Karpas-422 (cell line): ENCODE results near the gene GSPT1. TPM values are rescaled to one million over a fixed set of nuclear protein-coding genes. Genes with fewer than 3 reads are reported as not detected.

ENCODE experiments used
- DNase-seq: peaks from one replicate; pipeline ENCODE4 v3.0.0-alpha.2; 2015
- H2AFZ ChIP-seq: fragments of 200-600 bp; sonication (generic); 2 replicates; pipeline ENCODE4 v1.6.1; 2014; ENCODE audit warnings: antibody characterized with exemption, low read length, mixed read lengths
- H3K27ac ChIP-seq: fragments of 200-600 bp; sonication (generic); 2 replicates; pipeline ENCODE4 v1.5.1; 2014; ENCODE audit warnings: mild to moderate bottlenecking, low read length, moderate library complexity
- H3K27me3 ChIP-seq: fragments of 200-600 bp; sonication (generic); 2 replicates; pipeline ENCODE4 v1.6.1; 2014; ENCODE audit warnings: low read length, mixed read lengths
- H3K36me3 ChIP-seq: fragments of 200-600 bp; sonication (generic); 2 replicates; pipeline ENCODE4 v1.6.1; 2014; ENCODE audit warnings: low read length, mixed read lengths; ENCODE audit not compliant: insufficient read depth
- H3K4me1 ChIP-seq: fragments of 200-600 bp; sonication (generic); 2 replicates; pipeline ENCODE4 v1.6.1; 2014; ENCODE audit warnings: mild to moderate bottlenecking, low read length, mixed read lengths
- H3K4me2 ChIP-seq: fragments of 200-600 bp; sonication (generic); 2 replicates; pipeline ENCODE4 v1.6.1; 2014; ENCODE audit warnings: low read length, low read depth, mild to moderate bottlenecking; ENCODE audit not compliant: poor library complexity, severe bottlenecking
- H3K4me3 ChIP-seq: fragments of 200-600 bp; sonication (generic); 2 replicates; pipeline ENCODE4 v1.5.1; 2014; ENCODE audit warnings: mild to moderate bottlenecking, antibody characterized with exemption, low read length, mixed read lengths
- H3K79me2 ChIP-seq: fragments of 200-600 bp; sonication (generic); 2 replicates; pipeline ENCODE4 v1.6.1; 2014; ENCODE audit warnings: mild to moderate bottlenecking, low read length, mixed read lengths
- H3K9ac ChIP-seq: fragments of 200-600 bp; sonication (generic); 2 replicates; pipeline ENCODE4 v1.6.0; 2014; ENCODE audit warnings: low read length
- H3K9me2 ChIP-seq: fragments of 200-600 bp; sonication (generic), shearing (Covaris generic); replicated peaks from 2 replicates; pipeline ENCODE4 v1.6.0; 2014; ENCODE audit warnings: mild to moderate bottlenecking, low read length, moderate library complexity; ENCODE audit not compliant: insufficient read depth
- H3K9me3 ChIP-seq: fragments of 300-700, 200-600 bp; sonication (generic); 2 replicates; pipeline ENCODE4 v1.6.1; 2014; ENCODE audit warnings: low read length, mixed read lengths
- H4K20me1 ChIP-seq: fragments of 200-600 bp; sonication (generic); 2 replicates; pipeline ENCODE4 v1.6.1; 2014; ENCODE audit warnings: mild to moderate bottlenecking, antibody characterized with exemption, low read length, low read depth; ENCODE audit not compliant: insufficient read depth
- total RNA-seq: library from RNA; depleted of rRNA; stranded (reverse); fragments of >200 nt; shearing (Covaris generic); gene quantifications from 2 replicates; pipeline ENCODE4 v1.2.3, GENCODE V29; 2014; ENCODE audit warnings: low replicate concordance

The GSPT1 gene
- total RNA-seq, 1 experiment from 2014 or later = 80.2 TPM

- Histone ChIP-seq H3K9ac (peak overlapping the region; percentile 61), H3K27ac (no peak overlapping the region)
These were observed 949 bp upstream of the GSPT1 start for GRCh38 chr16:11916524-11917285.

GRCh38 chr16:11915114-11915643, 577 bp downstream of the GSPT1 start:
- Histone ChIP-seq H3K9me2 (no peaks in the 10 kb centered on the region), H3K36me3 (peaks cover 13% of the 10 kb centered on the region), H3K9me3 (no peaks in the 10 kb centered on the region), H2AFZ (peak overlapping the region; percentile 67; the same call in 1 of the 2 replicates), H3K27ac (peak overlapping the region; percentile 57), H3K79me2 (peaks cover 52% of the 10 kb centered on the region), H3K27me3 (no peaks in the 10 kb centered on the region), H3K9ac (peak overlapping the region; percentile 95), H3K4me1 (peaks cover 27% of the 10 kb centered on the region), H3K4me3 (peak overlapping the region; percentile 70), H4K20me1 (peaks cover 35% of the 10 kb centered on the region), H3K4me2 (peak overlapping the region; percentile 83)
- peak; percentile 72 for DNase-seq

More at GRCh38 chr16:11916524-11917285, 949 bp upstream of the GSPT1 start:
- Histone ChIP-seq H3K9me3 (no peaks in the 10 kb centered on the region), H3K36me3 (peaks cover 13% of the 10 kb centered on the region), H4K20me1 (peaks cover 25% of the 10 kb centered on the region), H3K4me3 (peak overlapping the region; percentile 63), H3K4me2 (peak overlapping the region; percentile 72), H3K79me2 (peaks cover 39% of the 10 kb centered on the region), H3K9me2 (no peaks in the 10 kb centered on the region), H3K4me1 (peaks cover 27% of the 10 kb centered on the region), H3K27me3 (no peaks in the 10 kb centered on the region), H2AFZ (peak overlapping the region; percentile 98)
- DNase-seq = peak; percentile 34

- no peaks in the 10 kb centered on the region for H3K9me3 ChIP-seq
- H3K9ac ChIP-seq = peak overlapping the region; percentile 95
- H3K4me2 ChIP-seq = peak overlapping the region; percentile 83
- peak; percentile 70 for DNase-seq
- H3K79me2 ChIP-seq = peaks cover 60% of the 10 kb centered on the region
- H4K20me1 ChIP-seq = peaks cover 37% of the 10 kb centered on the region
- H3K9me2 ChIP-seq = no peaks in the 10 kb centered on the region
- H3K4me1 ChIP-seq = peaks cover 27% of the 10 kb centered on the region
- peaks cover 13% of the 10 kb centered on the region for H3K36me3 ChIP-seq
- peak overlapping the region; percentile 70 for H3K4me3 ChIP-seq
- H2AFZ ChIP-seq = peak overlapping the region; percentile 32; the same call in 1 of the 2 replicates
- peak overlapping the region; percentile 57 for H3K27ac ChIP-seq
- no peaks in the 10 kb centered on the region for H3K27me3 ChIP-seq
These were observed 1.3 kb downstream of the GSPT1 start for GRCh38 chr16:11914210-11915113.

GRCh38 chr16:11913425-11914079, 2.2 kb downstream of the GSPT1 start:
- Histone ChIP-seq H3K36me3 (peaks cover 13% of the 10 kb centered on the region), H3K9me2 (no peaks in the 10 kb centered on the region), H3K9me3 (no peaks in the 10 kb centered on the region), H3K79me2 (peaks cover 68% of the 10 kb centered on the region), H3K27ac (peak overlapping the region; percentile 57; the same call in 1 of the 2 replicates), H4K20me1 (peaks cover 42% of the 10 kb centered on the region), H3K4me3 (peak overlapping the region; percentile 70), H3K27me3 (no peaks in the 10 kb centered on the region), H3K4me1 (peaks cover 27% of the 10 kb centered on the region), H3K9ac (peak overlapping the region; percentile 95), H2AFZ (no peak overlapping the region), H3K4me2 (peak overlapping the region; percentile 83)
- peak; percentile 35 for DNase-seq

- Histone ChIP-seq H3K9ac (no peak overlapping the region), H2AFZ (no peak overlapping the region), H3K27me3 (no peaks in the 10 kb centered on the region), H3K9me3 (no peaks in the 10 kb centered on the region), H3K4me3 (no peak overlapping the region), H3K4me1 (peaks cover 28% of the 10 kb centered on the region), H3K79me2 (peaks cover 95% of the 10 kb centered on the region), H3K36me3 (peaks cover 22% of the 10 kb centered on the region), H4K20me1 (peaks cover 70% of the 10 kb centered on the region), H3K4me2 (no peak overlapping the region), H3K27ac (no peak overlapping the region), H3K9me2 (no peaks in the 10 kb centered on the region)
- no peak for DNase-seq
These were observed 5.9 kb downstream of the GSPT1 start for GRCh38 chr16:11909653-11910545.

GRCh38 chr16:11907160-11907970, 8.4 kb downstream of the GSPT1 start:
- peaks cover 9% of the 10 kb centered on the region for H3K4me1 ChIP-seq
- no peaks in the 10 kb centered on the region for H3K9me3 ChIP-seq
- H3K4me2 ChIP-seq = no peak overlapping the region
- peaks cover 94% of the 10 kb centered on the region for H3K79me2 ChIP-seq
- H3K36me3 ChIP-seq = peaks cover 10% of the 10 kb centered on the region
- H2AFZ ChIP-seq = no peak overlapping the region
- H3K27me3 ChIP-seq = no peaks in the 10 kb centered on the region
- H4K20me1 ChIP-seq = peaks cover 55% of the 10 kb centered on the region
- no peak for DNase-seq
- no peaks in the 10 kb centered on the region for H3K9me2 ChIP-seq
- H3K4me3 ChIP-seq = no peak overlapping the region
- no peak overlapping the region for H3K9ac ChIP-seq
- no peak overlapping the region for H3K27ac ChIP-seq
